Bronchial epithelial cell (primary cell): ENCODE measurements around the gene CRYBA2. TPM values are rescaled to one million over a fixed set of nuclear protein-coding genes. Genes with fewer than 3 reads are reported as not detected.

Source experiments
- DNase-seq: peaks from one replicate; pipeline ENCODE4 v3.0.0-alpha.2; 2010; ENCODE audit warnings: low read depth
- FAIRE-seq: peaks from 2 replicates; lab custom pipeline; 2011; peaks lifted over from hg19 to GRCh38; lab: Jason Lieb, UNC
- H3K27me3 ChIP-seq: 2 replicates; pipeline ENCODE4 v1.5.1; 2011; ENCODE audit warnings: low read length; ENCODE audit not compliant: control insufficient read depth, insufficient read depth
- H3K36me3 ChIP-seq: 2 replicates; pipeline ENCODE4 v1.5.1; 2011; ENCODE audit warnings: low read length; ENCODE audit not compliant: control insufficient read depth, insufficient read depth
- H3K4me3 ChIP-seq: 2 replicates; pipeline ENCODE4 v1.5.1; 2011; ENCODE audit warnings: mild to moderate bottlenecking, low read depth, low read length, control low read depth
- CTCF ChIP-seq: IDR thresholded peaks from 2 replicates; pipeline ENCODE4 v1.5.1; 2011; ENCODE audit warnings: mild to moderate bottlenecking, moderate library complexity, low read length, control low read depth, inconsistent platforms; ENCODE audit not compliant: insufficient read depth, severe bottlenecking
- total RNA-seq: library from RNA; depleted of rRNA; stranded (reverse); fragments of >200 nt; gene quantifications from 2 replicates; pipeline ENCODE4 v1.2.1, GENCODE V29; 2014

Gene CRYBA2
- total RNA-seq, 1 donor from 2014 or later: not detected

- Histone ChIP-seq H3K36me3 (no peaks in the 10 kb centered on the region), H3K27me3 (peaks cover 2% of the 10 kb centered on the region), H3K4me3 (no peak overlapping the region)
- FAIRE-seq (no peak), DNase-seq (no peak)
- no peak for TF ChIP-seq CTCF
Measured at GRCh38 chr2:219026946-219027345, 33.7 kb upstream of the CRYBA2 start.

- FAIRE-seq (no peak), DNase-seq (no peak)
- peaks cover 2% of the 10 kb centered on the region for H3K27me3 ChIP-seq
Measured at GRCh38 chr2:219025637-219026585, 32.7 kb upstream of the CRYBA2 start.

GRCh38 chr2:219024059-219024458 is 30.8 kb upstream of the CRYBA2 start:
- Histone ChIP-seq H3K36me3 (no peaks in the 10 kb centered on the region), H3K4me3 (no peak overlapping the region), H3K27me3 (peaks cover 5% of the 10 kb centered on the region)
- no peak for FAIRE-seq
- no peak for TF ChIP-seq CTCF
- no peak for DNase-seq

More at GRCh38 chr2:219025637-219026585, 32.7 kb upstream of the CRYBA2 start:
- Histone ChIP-seq H3K36me3 (no peaks in the 10 kb centered on the region), H3K4me3 (no peak overlapping the region)
- TF ChIP-seq CTCF: no peak

- no peak for TF ChIP-seq CTCF
- FAIRE-seq: no peak
- no peak for DNase-seq
- no peaks in the 10 kb centered on the region for H3K36me3 ChIP-seq
- H3K4me3 ChIP-seq: no peak overlapping the region
- peaks cover 5% of the 10 kb centered on the region for H3K27me3 ChIP-seq
Measured at GRCh38 chr2:219023045-219023605, 29.9 kb upstream of the CRYBA2 start.

- FAIRE-seq: no peak
- no peak for DNase-seq
- Histone ChIP-seq H3K27me3 (peaks cover 5% of the 10 kb centered on the region), H3K36me3 (no peaks in the 10 kb centered on the region), H3K4me3 (no peak overlapping the region)
- no peak for TF ChIP-seq CTCF
Measured at GRCh38 chr2:219022616-219023015, 29.4 kb upstream of the CRYBA2 start.
